SK-N-SH (cell line): ENCODE results near the gene HHATL.

ENCODE experiments used
- EP300 ChIP-seq, 2 experiments: IDR thresholded peaks; 2 replicates each; pipeline versions ENCODE4 v1.4.0 to v1.6.1; 2012; ENCODE audit warnings: borderline replicate concordance in 1 of 2, low read depth in 1 of 2, low read length in 1 of 2
- GABPA ChIP-seq: IDR thresholded peaks from 2 replicates; pipeline ENCODE4 v1.4.0; 2012; ENCODE audit warnings: low read depth, mild to moderate bottlenecking
- TF ChIP-seq, protein P1 (sequence below): fragments of 200-600 bp; sonication (generic); IDR thresholded peaks from 2 replicates; pipeline ENCODE4 v1.6.1; 2017; ENCODE audit warnings: antibody characterized with exemption, mild to moderate bottlenecking, moderate library complexity
- TF ChIP-seq, protein P2 (sequence below): fragments of 150-350 bp; IDR thresholded peaks from 2 replicates; pipeline ENCODE4 v1.6.1; 2017; ENCODE audit warnings: antibody characterized with exemption, low read length, low read depth, borderline replicate concordance

DNA sequence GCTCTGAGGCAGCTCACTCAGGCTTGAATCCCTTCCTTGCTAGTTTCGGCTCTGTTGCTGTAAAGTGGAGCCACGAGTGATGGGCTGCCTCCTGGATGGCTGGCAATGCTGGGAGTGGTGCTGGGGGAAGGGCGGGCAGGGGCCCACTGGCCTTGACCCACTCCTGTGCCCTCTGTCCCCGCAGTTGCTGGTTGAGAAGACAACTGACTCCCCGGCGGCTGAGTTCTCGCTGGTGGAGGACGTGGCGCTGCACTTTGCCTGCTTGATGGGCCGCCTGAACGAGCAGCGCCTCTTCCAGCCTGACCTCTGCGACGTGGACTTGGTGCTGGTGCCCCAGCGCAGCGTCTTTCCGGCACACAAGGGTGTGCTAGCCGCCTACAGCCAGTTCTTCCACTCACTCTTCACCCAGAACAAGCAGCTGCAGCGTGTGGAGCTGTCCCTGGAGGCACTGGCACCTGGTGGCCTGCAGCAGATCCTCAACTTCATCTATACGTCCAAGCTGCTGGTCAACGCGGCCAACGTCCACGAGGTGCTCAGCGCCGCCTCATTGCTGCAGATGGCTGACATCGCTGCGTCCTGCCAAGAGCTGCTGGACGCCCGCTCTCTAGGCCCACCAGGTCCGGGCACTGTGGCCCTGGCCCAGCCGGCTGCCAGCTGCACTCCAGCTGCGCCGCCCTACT lies 44.4 kb downstream of the HHATL start:
- TF ChIP-seq GABPA (no peak), EP300 (IDR thresholded peaks at IDR 0.05; ENCODE audit: borderline replicate concordance in 1 of 2, low read depth in 1 of 2, low read length in 1 of 2) (no peak)
- TF ChIP-seq, protein P1, sequence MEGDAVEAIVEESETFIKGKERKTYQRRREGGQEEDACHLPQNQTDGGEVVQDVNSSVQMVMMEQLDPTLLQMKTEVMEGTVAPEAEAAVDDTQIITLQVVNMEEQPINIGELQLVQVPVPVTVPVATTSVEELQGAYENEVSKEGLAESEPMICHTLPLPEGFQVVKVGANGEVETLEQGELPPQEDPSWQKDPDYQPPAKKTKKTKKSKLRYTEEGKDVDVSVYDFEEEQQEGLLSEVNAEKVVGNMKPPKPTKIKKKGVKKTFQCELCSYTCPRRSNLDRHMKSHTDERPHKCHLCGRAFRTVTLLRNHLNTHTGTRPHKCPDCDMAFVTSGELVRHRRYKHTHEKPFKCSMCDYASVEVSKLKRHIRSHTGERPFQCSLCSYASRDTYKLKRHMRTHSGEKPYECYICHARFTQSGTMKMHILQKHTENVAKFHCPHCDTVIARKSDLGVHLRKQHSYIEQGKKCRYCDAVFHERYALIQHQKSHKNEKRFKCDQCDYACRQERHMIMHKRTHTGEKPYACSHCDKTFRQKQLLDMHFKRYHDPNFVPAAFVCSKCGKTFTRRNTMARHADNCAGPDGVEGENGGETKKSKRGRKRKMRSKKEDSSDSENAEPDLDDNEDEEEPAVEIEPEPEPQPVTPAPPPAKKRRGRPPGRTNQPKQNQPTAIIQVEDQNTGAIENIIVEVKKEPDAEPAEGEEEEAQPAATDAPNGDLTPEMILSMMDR = no peak
- TF ChIP-seq, protein P2, sequence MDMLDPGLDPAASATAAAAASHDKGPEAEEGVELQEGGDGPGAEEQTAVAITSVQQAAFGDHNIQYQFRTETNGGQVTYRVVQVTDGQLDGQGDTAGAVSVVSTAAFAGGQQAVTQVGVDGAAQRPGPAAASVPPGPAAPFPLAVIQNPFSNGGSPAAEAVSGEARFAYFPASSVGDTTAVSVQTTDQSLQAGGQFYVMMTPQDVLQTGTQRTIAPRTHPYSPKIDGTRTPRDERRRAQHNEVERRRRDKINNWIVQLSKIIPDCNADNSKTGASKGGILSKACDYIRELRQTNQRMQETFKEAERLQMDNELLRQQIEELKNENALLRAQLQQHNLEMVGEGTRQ = no peak
